WTC11 (cell line): Measurements from ENCODE around the gene BPI. TPM values are rescaled to one million over a fixed set of nuclear protein-coding genes. Genes with fewer than 3 reads are reported as not detected.

ENCODE experiments used
- ATAC-seq: fragments of 200-7000 bp; cut with Tn5 transposase; 2 replicates; pipeline ENCODE4 v1.10.0; 2021; ENCODE audit warnings: mild to moderate bottlenecking, moderate library complexity
- CTCF ChIA-PET: fragments of 300-600 bp; sonication (Branson Sonifier 250); formaldehyde crosslinking; loops from one replicate; lab custom pipeline; 2021; ENCODE audit warnings: antibody characterized with exemption; lab: Charles Lee
- POLR2A ChIA-PET: fragments of 350-600 bp; sonication (Branson Sonifier 250); formaldehyde crosslinking; loops from one replicate; lab custom pipeline; 2021; ENCODE audit warnings: antibody characterized with exemption; lab: Charles Lee
- DNase-seq: peaks from one replicate; pipeline ENCODE4 v3.0.0; 2021; ENCODE audit warnings: low spot score
- H3K27ac Mint-ChIP-seq: 2 replicates; pipeline ENCODE4 v1.8.0; 2021; ENCODE audit warnings: mixed read lengths
- H3K27me3 Mint-ChIP-seq: 2 replicates; pipeline ENCODE4 v1.8.0; 2021; ENCODE audit warnings: low read depth, mild to moderate bottlenecking, moderate library complexity, mixed read lengths
- H3K36me3 Mint-ChIP-seq: 2 replicates; pipeline ENCODE4 v1.8.0; 2021; ENCODE audit warnings: mixed read lengths
- H3K4me1 Mint-ChIP-seq: 2 replicates; pipeline ENCODE4 v1.8.0; 2022; ENCODE audit warnings: mixed read lengths
- H3K4me3 Mint-ChIP-seq: 2 replicates; pipeline ENCODE4 v1.8.0; 2021; ENCODE audit warnings: mild to moderate bottlenecking, moderate library complexity, mixed read lengths
- H3K9me3 Mint-ChIP-seq: 2 replicates; pipeline ENCODE4 v1.8.0; 2021; ENCODE audit warnings: mixed read lengths
- FOXJ3 ChIP-seq: sonication (generic); formaldehyde crosslinking; IDR thresholded peaks from 2 replicates; pipeline ENCODE4 v1.9.0; 2021; ENCODE audit warnings: missing genetic modification reagents, mild to moderate bottlenecking, borderline replicate concordance
- FOXK1 ChIP-seq: sonication (generic); formaldehyde crosslinking; IDR thresholded peaks from 2 replicates; pipeline ENCODE4 v1.8.0; 2022; ENCODE audit warnings: mild to moderate bottlenecking, moderate library complexity, missing genetic modification reagents
- FOXP1 ChIP-seq: sonication (generic); formaldehyde crosslinking; IDR thresholded peaks from 2 replicates; pipeline ENCODE4 v1.8.0; 2022; ENCODE audit warnings: missing genetic modification reagents, mild to moderate bottlenecking, moderate library complexity, borderline replicate concordance
- GTF2I ChIP-seq: fragments of 250-450 bp; sonication (Bioruptor Pico); conservative IDR thresholded peaks from 2 replicates; pipeline ENCODE4 v1.4.0; 2021; ENCODE audit warnings: mild to moderate bottlenecking
- IRF2 ChIP-seq: sonication (generic); formaldehyde crosslinking; IDR thresholded peaks from 2 replicates; pipeline ENCODE4 v1.8.0; 2022; ENCODE audit warnings: low read depth, missing genetic modification reagents, borderline replicate concordance
- JUN ChIP-seq: sonication (generic); formaldehyde crosslinking; IDR thresholded peaks from 2 replicates; pipeline ENCODE4 v1.8.0; 2023; ENCODE audit warnings: mild to moderate bottlenecking, missing genetic modification reagents
- KAT7 ChIP-seq: sonication (generic); formaldehyde crosslinking; IDR thresholded peaks from 2 replicates; pipeline ENCODE4 v1.8.1; 2023; ENCODE audit warnings: missing genetic modification reagents, mild to moderate bottlenecking, borderline replicate concordance
- NR3C1 ChIP-seq: sonication (generic); formaldehyde crosslinking; conservative IDR thresholded peaks from 2 replicates; pipeline ENCODE4 v1.8.1; 2023; ENCODE audit warnings: low read depth, mild to moderate bottlenecking, missing genetic modification reagents
- ZBTB21 ChIP-seq: sonication (generic); formaldehyde crosslinking; IDR thresholded peaks from 2 replicates; pipeline ENCODE4 v1.8.1; 2023; ENCODE audit warnings: mild to moderate bottlenecking, missing genetic modification reagents, borderline replicate concordance
- ZNF121 ChIP-seq: sonication (generic); formaldehyde crosslinking; IDR thresholded peaks from 2 replicates; pipeline ENCODE4 v1.8.0; 2023; ENCODE audit warnings: missing genetic modification reagents
- ZNF232 ChIP-seq: sonication (generic); formaldehyde crosslinking; IDR thresholded peaks from 2 replicates; pipeline ENCODE4 v1.8.0; 2022; ENCODE audit warnings: mild to moderate bottlenecking, missing genetic modification reagents
- total RNA-seq: library from RNA; stranded (reverse); gene quantifications from 3 replicates; pipeline ENCODE4 v1.2.3, GENCODE V29; 2021
- TF ChIP-seq, protein P1 (sequence below): sonication (generic); formaldehyde crosslinking; IDR thresholded peaks from 2 replicates; pipeline ENCODE4 v1.8.1; 2022; ENCODE audit warnings: missing genetic modification reagents, borderline replicate concordance
- TF ChIP-seq, protein P2 (sequence below): sonication (generic); formaldehyde crosslinking; IDR thresholded peaks from 2 replicates; pipeline ENCODE4 v1.8.0; 2023; ENCODE audit warnings: mild to moderate bottlenecking, missing genetic modification reagents
- TF ChIP-seq, protein P3 (sequence below): sonication (generic); formaldehyde crosslinking; IDR thresholded peaks from 2 replicates; pipeline ENCODE4 v1.8.0; 2022; ENCODE audit warnings: mild to moderate bottlenecking, missing genetic modification reagents
- TF ChIP-seq, protein P4 (sequence below): fragments of 200-600 bp; IDR thresholded peaks from 2 replicates; pipeline ENCODE4 v1.8.0; 2022; ENCODE audit warnings: antibody characterized with exemption

BPI gene
- total RNA-seq, 1 experiment from 2014 or later, result not detected

DNA sequence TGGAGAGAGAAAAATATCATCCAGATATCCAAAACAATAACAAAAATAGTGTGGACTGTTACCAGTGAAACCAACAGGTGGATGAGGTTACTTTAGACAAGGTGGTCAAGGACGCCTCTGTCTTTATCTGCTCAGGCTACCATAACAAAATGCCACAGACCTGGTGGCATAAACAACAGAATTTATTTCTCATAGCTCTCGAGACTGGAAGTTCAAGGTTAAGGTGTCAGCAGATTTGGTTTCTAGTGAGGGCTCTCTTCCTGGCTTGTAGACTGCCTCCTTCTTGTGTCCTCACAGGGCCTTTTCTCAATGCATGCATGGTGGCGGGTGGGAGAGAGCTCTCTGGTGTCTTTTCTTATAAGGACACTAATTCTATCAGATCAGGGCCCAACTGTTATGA lies 21.2 kb downstream of the BPI start:
- Mint-ChIP-seq H3K27me3 (peaks cover under 1% of the 10 kb centered on the region; the same call in 1 of the 2 replicates), H3K36me3 (no peaks in the 10 kb centered on the region), H3K4me1 (no peaks in the 10 kb centered on the region), H3K4me3 (no peak overlapping the region), H3K27ac (no peak overlapping the region), H3K9me3 (peaks cover 5% of the 10 kb centered on the region; the same call in 1 of the 2 replicates)
- POLR2A ChIA-PET, result interaction anchor here (0.6 kb wide), 1 partner anchor 28 kb away, joined by 10 read pairs; no protein-coding TSS in a partner anchor
- CTCF ChIA-PET, result interaction anchor here (0.7 to 1.8 kb wide), 3 partner anchors 31 to 84 kb away, joined by 3 to 8 read pairs (median 4); no protein-coding TSS in a partner anchor
- ATAC-seq (no peak), DNase-seq (no peak)
- TF ChIP-seq GTF2I (no peak), ZNF232 (no peak), JUN (CRISPR knock-in tag) (no peak)

DNA sequence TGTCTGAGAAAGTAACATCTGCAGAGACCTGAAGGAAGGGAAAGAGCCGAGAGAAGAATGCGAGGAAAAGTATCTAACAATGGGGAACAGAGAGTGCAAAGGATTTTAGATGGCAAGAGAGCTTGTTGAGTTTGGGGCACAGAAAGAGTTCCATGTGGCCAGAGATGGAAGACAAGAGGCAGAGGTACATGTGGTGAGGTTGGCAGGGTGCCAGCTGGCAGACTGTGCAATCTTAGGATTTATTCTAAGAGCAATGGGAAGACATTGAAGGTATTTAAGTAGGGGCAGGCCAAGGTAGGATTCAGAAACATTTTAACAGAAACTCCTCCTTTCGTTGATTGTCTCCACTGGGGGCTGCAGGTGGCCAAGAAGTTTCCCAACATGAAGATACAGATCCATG lies 21.9 kb downstream of the BPI start:
- H3K36me3 Mint-ChIP-seq, result no peaks in the 10 kb centered on the region
- DNase-seq, result no peak
- CTCF ChIA-PET, result interaction anchor here (1.7 kb wide), 1 partner anchor 83 kb away, joined by 8 read pairs; no protein-coding TSS in a partner anchor
- ATAC-seq, result no peak
- H3K4me1 Mint-ChIP-seq, result no peaks in the 10 kb centered on the region
- no peak for TF ChIP-seq FOXJ3
- TF ChIP-seq ZBTB21 (CRISPR knock-in tag), result no peak
- no peak for TF ChIP-seq FOXK1 (CRISPR knock-in tag)
- TF ChIP-seq KAT7 (CRISPR knock-in tag), result no peak
- TF ChIP-seq IRF2, result no peak
- TF ChIP-seq, all 79 proteins: peak for 0
- Mint-ChIP-seq H3K27ac (no peak overlapping the region), H3K4me3 (no peak overlapping the region), H3K9me3 (peaks cover 5% of the 10 kb centered on the region; the same call in 1 of the 2 replicates), H3K27me3 (no peaks in the 10 kb centered on the region)
- POLR2A ChIA-PET, result interaction anchor here (0.6 kb wide), 1 partner anchor 27 kb away, joined by 10 read pairs; no protein-coding TSS in a partner anchor

DNA sequence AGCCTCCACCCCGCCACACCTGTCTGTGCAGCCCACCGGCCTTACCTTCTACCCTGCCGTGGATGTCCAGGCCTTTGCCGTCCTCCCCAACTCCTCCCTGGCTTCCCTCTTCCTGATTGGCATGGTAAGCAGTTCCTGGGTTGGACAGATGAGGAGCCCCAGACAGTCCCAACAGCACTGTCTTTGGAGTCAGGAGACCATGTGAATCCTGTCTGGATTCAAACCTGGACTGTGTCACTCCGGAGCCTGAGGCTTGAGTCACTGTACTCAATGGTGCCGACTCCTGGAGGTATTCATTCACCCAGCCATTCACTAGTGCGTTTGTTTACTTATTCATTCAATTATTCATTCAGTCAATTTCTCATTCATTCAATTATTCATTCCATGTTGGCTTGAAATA lies 22.4 kb downstream of the BPI start:
- H3K27ac Mint-ChIP-seq, result no peak overlapping the region
- no peak for DNase-seq
- H3K4me3 Mint-ChIP-seq, result no peak overlapping the region
- no peaks in the 10 kb centered on the region for H3K27me3 Mint-ChIP-seq
- H3K9me3 Mint-ChIP-seq, result peaks cover 5% of the 10 kb centered on the region; the same call in 1 of the 2 replicates
- no peaks in the 10 kb centered on the region for H3K4me1 Mint-ChIP-seq
- TF ChIP-seq FOXP1, result no peak
- TF ChIP-seq ZNF121 (CRISPR knock-in tag), result no peak
- TF ChIP-seq KAT7 (CRISPR knock-in tag), result no peak
- no peak for TF ChIP-seq NR3C1 (CRISPR knock-in tag)
- TF ChIP-seq, protein P1, sequence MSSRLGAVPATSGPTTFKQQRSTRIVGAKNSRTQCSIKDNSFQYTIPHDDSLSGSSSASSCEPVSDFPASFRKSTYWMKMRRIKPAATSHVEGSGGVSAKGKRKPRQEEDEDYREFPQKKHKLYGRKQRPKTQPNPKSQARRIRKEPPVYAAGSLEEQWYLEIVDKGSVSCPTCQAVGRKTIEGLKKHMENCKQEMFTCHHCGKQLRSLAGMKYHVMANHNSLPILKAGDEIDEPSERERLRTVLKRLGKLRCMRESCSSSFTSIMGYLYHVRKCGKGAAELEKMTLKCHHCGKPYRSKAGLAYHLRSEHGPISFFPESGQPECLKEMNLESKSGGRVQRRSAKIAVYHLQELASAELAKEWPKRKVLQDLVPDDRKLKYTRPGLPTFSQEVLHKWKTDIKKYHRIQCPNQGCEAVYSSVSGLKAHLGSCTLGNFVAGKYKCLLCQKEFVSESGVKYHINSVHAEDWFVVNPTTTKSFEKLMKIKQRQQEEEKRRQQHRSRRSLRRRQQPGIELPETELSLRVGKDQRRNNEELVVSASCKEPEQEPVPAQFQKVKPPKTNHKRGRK (CRISPR knock-in tag), result no peak
- TF ChIP-seq, protein P2, sequence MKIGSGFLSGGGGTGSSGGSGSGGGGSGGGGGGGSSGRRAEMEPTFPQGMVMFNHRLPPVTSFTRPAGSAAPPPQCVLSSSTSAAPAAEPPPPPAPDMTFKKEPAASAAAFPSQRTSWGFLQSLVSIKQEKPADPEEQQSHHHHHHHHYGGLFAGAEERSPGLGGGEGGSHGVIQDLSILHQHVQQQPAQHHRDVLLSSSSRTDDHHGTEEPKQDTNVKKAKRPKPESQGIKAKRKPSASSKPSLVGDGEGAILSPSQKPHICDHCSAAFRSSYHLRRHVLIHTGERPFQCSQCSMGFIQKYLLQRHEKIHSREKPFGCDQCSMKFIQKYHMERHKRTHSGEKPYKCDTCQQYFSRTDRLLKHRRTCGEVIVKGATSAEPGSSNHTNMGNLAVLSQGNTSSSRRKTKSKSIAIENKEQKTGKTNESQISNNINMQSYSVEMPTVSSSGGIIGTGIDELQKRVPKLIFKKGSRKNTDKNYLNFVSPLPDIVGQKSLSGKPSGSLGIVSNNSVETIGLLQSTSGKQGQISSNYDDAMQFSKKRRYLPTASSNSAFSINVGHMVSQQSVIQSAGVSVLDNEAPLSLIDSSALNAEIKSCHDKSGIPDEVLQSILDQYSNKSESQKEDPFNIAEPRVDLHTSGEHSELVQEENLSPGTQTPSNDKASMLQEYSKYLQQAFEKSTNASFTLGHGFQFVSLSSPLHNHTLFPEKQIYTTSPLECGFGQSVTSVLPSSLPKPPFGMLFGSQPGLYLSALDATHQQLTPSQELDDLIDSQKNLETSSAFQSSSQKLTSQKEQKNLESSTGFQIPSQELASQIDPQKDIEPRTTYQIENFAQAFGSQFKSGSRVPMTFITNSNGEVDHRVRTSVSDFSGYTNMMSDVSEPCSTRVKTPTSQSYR, result no peak
- ATAC-seq, result no peak
- no peaks in the 10 kb centered on the region for H3K36me3 Mint-ChIP-seq
- ChIA-PET CTCF (no interaction called here), POLR2A (no interaction called here)

DNA sequence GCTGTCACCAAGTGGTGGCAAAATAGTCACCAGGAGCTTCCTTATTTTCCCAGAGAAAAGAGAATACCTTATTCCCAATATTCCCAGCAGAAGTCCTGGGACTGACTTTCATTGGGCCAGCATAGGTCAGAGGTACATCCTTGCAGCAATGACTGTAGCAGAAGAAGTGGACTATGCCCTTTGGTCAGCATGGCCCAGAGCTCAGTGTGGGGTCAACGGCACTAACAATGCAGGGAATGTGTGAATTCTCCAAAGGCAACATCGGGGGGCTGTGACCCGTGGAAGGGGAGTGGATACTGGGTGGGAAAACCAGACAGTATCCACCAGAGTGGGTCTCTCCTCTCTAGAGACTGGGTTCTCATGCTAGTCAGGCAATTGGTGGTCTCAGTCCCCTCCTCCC lies 26.7 kb downstream of the BPI start:
- no peaks in the 10 kb centered on the region for H3K4me1 Mint-ChIP-seq
- H3K36me3 Mint-ChIP-seq, result no peaks in the 10 kb centered on the region

More for the DNA sequence above, 26.7 kb downstream of the BPI start:
- ChIA-PET POLR2A (no interaction called here), CTCF (interaction anchor here (1.2 to 1.3 kb wide), 2 partner anchors 26 to 78 kb away, joined by 4 to 5 read pairs; no protein-coding TSS in a partner anchor)
- ATAC-seq (no peak), DNase-seq (no peak)
- Mint-ChIP-seq H3K27me3 (no peaks in the 10 kb centered on the region), H3K9me3 (peaks cover 2% of the 10 kb centered on the region; the same call in 1 of the 2 replicates), H3K27ac (no peak overlapping the region), H3K4me3 (no peak overlapping the region)
- TF ChIP-seq, protein P3, sequence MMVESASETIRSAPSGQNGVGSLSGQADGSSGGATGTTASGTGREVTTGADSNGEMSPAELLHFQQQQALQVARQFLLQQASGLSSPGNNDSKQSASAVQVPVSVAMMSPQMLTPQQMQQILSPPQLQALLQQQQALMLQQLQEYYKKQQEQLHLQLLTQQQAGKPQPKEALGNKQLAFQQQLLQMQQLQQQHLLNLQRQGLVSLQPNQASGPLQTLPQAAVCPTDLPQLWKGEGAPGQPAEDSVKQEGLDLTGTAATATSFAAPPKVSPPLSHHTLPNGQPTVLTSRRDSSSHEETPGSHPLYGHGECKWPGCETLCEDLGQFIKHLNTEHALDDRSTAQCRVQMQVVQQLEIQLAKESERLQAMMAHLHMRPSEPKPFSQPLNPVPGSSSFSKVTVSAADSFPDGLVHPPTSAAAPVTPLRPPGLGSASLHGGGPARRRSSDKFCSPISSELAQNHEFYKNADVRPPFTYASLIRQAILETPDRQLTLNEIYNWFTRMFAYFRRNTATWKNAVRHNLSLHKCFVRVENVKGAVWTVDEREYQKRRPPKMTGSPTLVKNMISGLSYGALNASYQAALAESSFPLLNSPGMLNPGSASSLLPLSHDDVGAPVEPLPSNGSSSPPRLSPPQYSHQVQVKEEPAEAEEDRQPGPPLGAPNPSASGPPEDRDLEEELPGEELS (CRISPR knock-in tag), result no peak
- no peak for TF ChIP-seq NR3C1 (CRISPR knock-in tag)
- TF ChIP-seq, protein P4, sequence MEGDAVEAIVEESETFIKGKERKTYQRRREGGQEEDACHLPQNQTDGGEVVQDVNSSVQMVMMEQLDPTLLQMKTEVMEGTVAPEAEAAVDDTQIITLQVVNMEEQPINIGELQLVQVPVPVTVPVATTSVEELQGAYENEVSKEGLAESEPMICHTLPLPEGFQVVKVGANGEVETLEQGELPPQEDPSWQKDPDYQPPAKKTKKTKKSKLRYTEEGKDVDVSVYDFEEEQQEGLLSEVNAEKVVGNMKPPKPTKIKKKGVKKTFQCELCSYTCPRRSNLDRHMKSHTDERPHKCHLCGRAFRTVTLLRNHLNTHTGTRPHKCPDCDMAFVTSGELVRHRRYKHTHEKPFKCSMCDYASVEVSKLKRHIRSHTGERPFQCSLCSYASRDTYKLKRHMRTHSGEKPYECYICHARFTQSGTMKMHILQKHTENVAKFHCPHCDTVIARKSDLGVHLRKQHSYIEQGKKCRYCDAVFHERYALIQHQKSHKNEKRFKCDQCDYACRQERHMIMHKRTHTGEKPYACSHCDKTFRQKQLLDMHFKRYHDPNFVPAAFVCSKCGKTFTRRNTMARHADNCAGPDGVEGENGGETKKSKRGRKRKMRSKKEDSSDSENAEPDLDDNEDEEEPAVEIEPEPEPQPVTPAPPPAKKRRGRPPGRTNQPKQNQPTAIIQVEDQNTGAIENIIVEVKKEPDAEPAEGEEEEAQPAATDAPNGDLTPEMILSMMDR, result no peak
